ENCODE data around the gene KLK13. TPM values are rescaled to one million over a fixed set of nuclear protein-coding genes. Genes with fewer than 3 reads are reported as not detected.

KLK13 gene, protein sequence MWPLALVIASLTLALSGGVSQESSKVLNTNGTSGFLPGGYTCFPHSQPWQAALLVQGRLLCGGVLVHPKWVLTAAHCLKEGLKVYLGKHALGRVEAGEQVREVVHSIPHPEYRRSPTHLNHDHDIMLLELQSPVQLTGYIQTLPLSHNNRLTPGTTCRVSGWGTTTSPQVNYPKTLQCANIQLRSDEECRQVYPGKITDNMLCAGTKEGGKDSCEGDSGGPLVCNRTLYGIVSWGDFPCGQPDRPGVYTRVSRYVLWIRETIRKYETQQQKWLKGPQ
- total RNA-seq (not detected), polyA plus RNA-seq (ENCODE audit: insufficient read depth, low read depth, low replicate concordance) (not detected)
- long read RNA-seq, donor 1 = 0 reads
- long read RNA-seq, donor 2 = 0 reads
- long read RNA-seq, donor 3 = 0 reads
- long read RNA-seq, donor 4 = 0 reads
- long read RNA-seq, donor 5 = 0 reads
- long read RNA-seq, donor 6 = 0 reads
- long read RNA-seq, donor 7 = 0 reads
- long read RNA-seq, donor 8 = 0 reads
- long read RNA-seq, donor 9 = 0 reads
- long read RNA-seq, donor 10 = 0 reads

GRCh38 chr19:51064534-51065220 is at the start of gene KLK13:
Gene KLK13 (minus strand): TSS chr19:51065092. CDS start chr19:51065067, 25 bp downstream.
- Histone ChIP-seq H3K27me3 (ENCODE audit: control insufficient read depth, insufficient read depth, low read length) (no peaks in the 10 kb centered on the region), H3K27ac (ENCODE audit: low read depth in 2 of 2, low read length in 2 of 2) (no peak within 1 kb of the TSS), H3K4me3 (ENCODE audit: low read length in 3 of 3) (peak within 1 kb of the TSS in 1 of 3 donors; percentile 9), H3K9me3 (ENCODE audit: control insufficient read depth in 2 of 3, insufficient read depth in 1 of 3, low read length in 3 of 3) (no peaks in the 10 kb centered on the region), H3K9ac (ENCODE audit: low read length in 3 of 3) (no peak within 1 kb of the TSS), H3K4me1 (ENCODE audit: control insufficient read depth in 2 of 3, insufficient read depth in 2 of 3, low read depth in 1 of 3, low read length in 3 of 3) (no peaks in the 10 kb centered on the region), H3K36me3 (ENCODE audit: control insufficient read depth in 2 of 3, insufficient read depth in 3 of 3, low read length in 3 of 3) (no peaks in the 10 kb centered on the region)
- peak in 3 of 5 donors; percentile 22 to 60 (median 34) for DNase-seq
- intact Hi-C loops (cut with DNase I) = no loop called here
- no peak for TF ChIP-seq CTCF (IDR thresholded peaks at IDR 0.05; ENCODE audit: borderline replicate concordance, extremely low read depth, insufficient read depth)
- no peak for FAIRE-seq

- FAIRE-seq (no peak), DNase-seq (peak in 1 of 5 donors; percentile 4)
- Histone ChIP-seq H3K36me3 (ENCODE audit: control insufficient read depth in 2 of 3, insufficient read depth in 3 of 3, low read length in 3 of 3) (no peaks in the 10 kb centered on the region), H3K4me3 (ENCODE audit: low read length in 3 of 3) (no peak overlapping the region), H3K4me1 (ENCODE audit: control insufficient read depth in 2 of 3, insufficient read depth in 2 of 3, low read depth in 1 of 3, low read length in 3 of 3) (no peaks in the 10 kb centered on the region), H3K9ac (ENCODE audit: low read length in 3 of 3) (no peak overlapping the region), H3K9me3 (ENCODE audit: control insufficient read depth in 2 of 3, insufficient read depth in 1 of 3, low read length in 3 of 3) (no peaks in the 10 kb centered on the region), H3K27me3 (ENCODE audit: control insufficient read depth, insufficient read depth, low read length) (no peaks in the 10 kb centered on the region), H3K27ac (ENCODE audit: low read depth in 2 of 2, low read length in 2 of 2) (no peak overlapping the region)
- no peak for TF ChIP-seq CTCF (IDR thresholded peaks at IDR 0.05; ENCODE audit: borderline replicate concordance, extremely low read depth, insufficient read depth)
- intact Hi-C loops (cut with DNase I) = no loop called here
Observed at GRCh38 chr19:51114087-51114729, 49.3 kb upstream of the KLK13 start.

DNA sequence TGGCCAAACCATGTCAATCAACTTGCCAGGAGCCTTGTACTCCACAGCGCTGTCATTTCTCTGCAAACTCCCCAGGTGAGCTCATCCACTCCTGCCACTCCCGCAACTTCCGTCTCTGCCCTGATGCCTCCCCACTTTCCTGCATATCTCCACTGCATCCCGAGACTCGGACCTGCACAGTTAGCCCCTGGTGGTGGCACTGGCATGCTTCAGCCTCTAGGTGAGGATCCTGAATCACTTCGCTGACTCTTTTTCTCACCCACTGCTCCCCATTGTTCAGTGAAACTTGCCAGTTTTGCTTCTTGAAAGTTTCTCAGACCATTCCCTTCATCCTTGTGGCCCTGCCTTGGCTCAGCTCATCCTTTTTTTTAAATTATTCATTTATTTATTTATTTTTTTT is 46.7 kb upstream of the KLK13 start:
- Histone ChIP-seq H3K4me1 (ENCODE audit: control insufficient read depth in 2 of 3, insufficient read depth in 2 of 3, low read depth in 1 of 3, low read length in 3 of 3) (peaks cover 0 to 12% (median 8%) of the 10 kb centered on the region in 3 donors), H3K9me3 (ENCODE audit: control insufficient read depth in 2 of 3, insufficient read depth in 1 of 3, low read length in 3 of 3) (no peaks in the 10 kb centered on the region), H3K27me3 (ENCODE audit: control insufficient read depth, insufficient read depth, low read length) (no peaks in the 10 kb centered on the region), H3K4me3 (ENCODE audit: low read length in 3 of 3) (no peak overlapping the region), H3K27ac (ENCODE audit: low read depth in 2 of 2, low read length in 2 of 2) (no peak overlapping the region), H3K9ac (ENCODE audit: low read length in 3 of 3) (no peak overlapping the region), H3K36me3 (ENCODE audit: control insufficient read depth in 2 of 3, insufficient read depth in 3 of 3, low read length in 3 of 3) (no peaks in the 10 kb centered on the region)
- DNase-seq (peak in 1 of 5 donors; percentile 44), FAIRE-seq (no peak)
- intact Hi-C loops (cut with DNase I) = no loop called here
- no peak for TF ChIP-seq CTCF (IDR thresholded peaks at IDR 0.05; ENCODE audit: borderline replicate concordance, extremely low read depth, insufficient read depth)

Data from kidney (tissue), 22 donors.